DMS79 (cell line): ENCODE measurements around the gene CCDC63.

Source experiments
- DNase-seq: peaks from one replicate; lab custom pipeline; 2025; lab: John Stamatoyannopoulos, UW

The CCDC63 gene

DNA sequence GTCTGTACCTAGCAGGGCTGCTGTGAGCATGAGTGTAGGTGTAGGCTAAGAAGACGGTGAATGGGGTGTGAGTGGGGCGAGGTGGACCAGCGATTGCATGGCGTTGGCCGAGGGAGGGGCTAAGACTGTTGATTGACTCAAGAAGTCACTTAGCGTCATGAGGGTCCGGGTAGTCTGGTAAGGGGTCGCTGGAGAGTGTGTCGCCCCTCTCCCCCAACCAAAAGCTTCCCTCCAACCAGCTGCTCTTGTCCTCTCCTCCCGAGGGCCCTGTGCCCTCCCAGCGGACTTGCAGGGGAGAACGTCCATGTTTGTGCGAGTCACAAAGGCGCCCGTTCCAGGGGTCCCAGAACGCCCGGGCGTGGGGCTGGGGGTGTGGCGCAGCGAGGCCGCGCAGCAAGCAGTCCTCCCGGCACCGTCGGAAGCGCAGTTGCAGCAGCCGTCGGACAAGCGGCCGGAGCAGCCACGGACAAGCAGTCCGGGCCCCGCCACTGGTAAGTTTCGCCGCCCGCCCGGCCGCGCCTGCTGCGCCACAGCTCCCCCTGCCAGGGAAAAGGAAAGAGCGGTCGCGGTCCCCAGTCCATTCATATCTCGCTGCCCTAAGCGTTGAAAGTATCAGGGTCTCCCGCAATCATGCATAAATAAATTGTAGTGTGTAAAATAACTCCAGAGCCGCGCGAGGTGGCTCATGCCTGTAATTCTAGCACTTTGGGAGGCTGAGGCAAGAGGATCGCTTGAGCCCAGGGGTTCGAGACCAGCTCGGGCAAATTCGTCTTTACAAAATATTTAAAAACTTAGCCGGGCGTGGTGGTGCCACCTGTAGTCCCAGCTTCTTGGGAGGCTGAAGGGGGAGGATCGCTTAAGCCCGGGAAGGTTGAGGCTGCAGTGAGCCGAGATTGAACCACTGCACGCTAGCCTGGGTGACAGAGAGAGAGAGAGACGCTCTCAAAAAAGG, at the start of gene CCDC63:
TSS of gene CCDC63 (plus strand) at position 373 of the 952 bp plus-strand sequence. CDS start 5,968 bp downstream, outside the sequence.
- DNase-seq, result no peak

GRCh38 chr12:110798461-110798860, 48.3 kb upstream of the CCDC63 start:
- no peak for DNase-seq

DNA sequence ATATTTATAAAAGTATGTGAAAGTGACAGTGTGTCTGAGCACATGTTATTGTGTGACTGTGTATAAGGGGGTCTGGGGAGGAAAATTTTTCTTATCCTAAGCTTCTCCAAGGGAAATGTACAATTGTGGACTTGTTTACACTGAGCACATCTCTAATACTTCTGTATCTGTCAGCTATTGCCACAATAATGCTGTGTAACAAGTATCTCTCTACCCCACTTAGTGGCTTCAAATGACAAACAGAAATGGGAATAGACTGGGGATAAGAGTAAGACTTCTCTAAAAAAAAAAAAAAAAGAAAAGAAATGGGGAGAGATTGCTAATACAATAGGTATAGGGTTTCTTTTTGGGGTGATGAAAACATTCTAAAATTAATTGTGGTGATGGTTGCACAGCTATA, 44.3 kb upstream of the CCDC63 start:
- DNase-seq, result no peak

DNA sequence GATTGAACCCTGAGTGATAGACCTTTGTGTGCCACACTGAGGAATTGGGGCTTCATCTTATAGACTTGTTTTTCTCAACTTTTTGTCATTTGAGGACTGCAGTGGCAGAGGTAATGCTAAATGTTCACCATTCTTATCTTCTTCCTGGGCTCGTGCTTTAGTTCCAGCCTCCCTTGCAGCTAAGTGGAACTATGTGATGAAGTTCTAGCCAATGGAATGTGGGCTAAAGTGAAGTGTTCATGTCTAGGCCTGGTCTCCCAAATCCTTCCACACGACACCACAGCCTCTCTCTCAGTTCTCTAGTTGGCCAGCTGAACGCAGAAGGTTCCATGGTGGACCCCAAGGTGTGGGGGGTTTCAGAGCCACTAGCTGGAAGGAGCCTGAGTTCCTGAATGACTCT, 42.4 kb upstream of the CCDC63 start:
- no peak for DNase-seq

DNA sequence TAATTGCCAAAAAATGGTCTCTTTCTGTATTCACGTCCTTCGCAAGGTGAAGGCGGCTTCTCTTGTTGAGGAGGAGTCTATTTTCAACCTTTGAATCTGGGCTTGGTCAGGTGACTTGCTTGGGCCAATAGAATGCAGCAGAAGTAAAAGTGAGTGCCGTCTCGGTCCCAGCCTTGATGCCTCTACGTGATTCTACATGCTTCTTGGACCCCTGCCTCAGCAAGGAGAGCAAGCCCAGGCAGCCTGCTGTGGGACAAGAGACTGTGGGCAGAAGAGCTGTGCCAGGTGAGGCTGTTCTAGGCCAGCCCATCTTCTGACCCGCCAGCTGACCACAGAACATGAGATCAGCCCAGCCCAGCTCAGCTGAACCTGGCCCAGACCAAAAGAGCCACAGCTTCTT, 39.1 kb upstream of the CCDC63 start:
- DNase-seq, result no peak

GRCh38 chr12:110809149-110809548, 37.6 kb upstream of the CCDC63 start:
- DNase-seq, result no peak

DNA sequence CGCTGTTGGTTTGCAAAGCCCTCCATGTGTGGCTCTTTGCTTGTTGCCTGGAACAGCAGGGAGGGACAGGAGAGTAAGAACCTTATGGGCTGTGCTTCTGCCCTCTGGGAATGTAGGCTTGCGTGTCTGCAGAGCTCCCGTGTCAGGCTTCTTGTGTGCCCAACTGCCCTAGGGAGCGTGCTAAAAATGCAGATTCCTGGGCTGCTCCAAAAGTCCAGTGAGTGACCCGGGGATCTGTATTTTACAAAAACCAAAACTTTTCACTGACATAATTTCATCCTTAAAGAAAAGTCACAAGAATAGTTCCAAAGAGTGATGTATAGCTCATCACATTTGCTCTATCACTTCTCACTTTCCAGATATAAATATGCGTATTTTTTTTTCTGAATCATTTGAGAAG, 34.8 kb upstream of the CCDC63 start:
- no peak for DNase-seq

DNA sequence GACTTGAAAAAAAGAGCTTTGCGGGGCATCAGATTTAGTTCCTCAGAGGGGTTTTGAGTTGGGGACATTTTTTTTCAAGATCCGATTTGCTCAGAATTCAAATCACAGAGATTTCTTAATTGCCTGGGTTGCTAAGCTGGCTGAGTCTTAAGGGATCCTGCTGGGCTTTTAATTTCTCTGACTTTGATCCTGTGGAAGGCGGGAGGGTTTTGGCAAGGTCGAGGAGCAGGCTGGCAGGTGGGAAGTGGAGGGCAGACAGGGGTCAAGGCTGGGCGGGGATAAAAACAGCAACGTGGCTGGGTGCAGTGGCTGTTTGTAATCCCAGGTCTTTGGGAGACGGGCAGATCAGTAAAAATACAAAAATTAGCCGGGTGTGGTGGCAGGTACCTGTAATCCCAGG, 33.5 kb upstream of the CCDC63 start:
- DNase-seq, result no peak

DNA sequence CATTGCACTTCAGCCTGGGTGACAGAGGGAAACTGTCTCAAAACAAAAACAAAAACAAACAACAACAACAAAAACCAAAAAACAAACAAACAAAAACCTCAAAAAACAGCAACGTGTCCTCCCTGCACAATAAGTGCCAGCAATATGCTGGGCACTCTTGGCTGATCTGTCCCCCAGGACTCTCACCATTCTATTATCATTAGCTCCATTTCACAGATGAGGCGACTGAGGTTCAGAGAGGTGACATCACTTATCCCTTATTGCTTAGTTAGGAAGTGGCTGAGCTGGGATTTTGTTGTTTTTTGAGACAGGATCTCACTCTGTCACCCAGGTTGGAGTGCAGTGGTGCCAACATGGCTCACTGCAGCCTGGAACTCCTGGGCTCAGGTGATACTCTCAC, 33.0 kb upstream of the CCDC63 start:
- DNase-seq, result no peak

DNA sequence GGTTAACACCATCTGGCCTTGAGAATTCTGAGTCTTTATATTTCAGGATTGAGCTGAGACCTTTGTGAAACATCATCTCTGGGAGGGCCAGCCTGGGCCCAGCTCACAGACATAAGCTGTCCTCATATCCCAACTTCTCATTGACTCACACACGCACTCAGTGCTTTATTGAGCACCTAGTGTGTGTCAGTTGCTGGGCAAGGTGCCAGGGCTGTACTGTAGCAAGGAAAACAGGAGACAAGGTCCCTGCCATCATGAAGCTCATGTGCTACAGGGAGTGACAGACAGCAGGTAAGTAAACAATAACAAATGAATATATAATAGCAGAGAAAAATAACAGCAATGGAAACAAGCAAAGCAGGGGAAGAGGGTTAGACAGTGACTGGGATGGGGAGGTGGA, 30.5 kb upstream of the CCDC63 start:
- no peak for DNase-seq

- DNase-seq, result no peak
Observed at GRCh38 chr12:110816779-110817178, 30.0 kb upstream of the CCDC63 start.

GRCh38 chr12:110818511-110818910, 28.3 kb upstream of the CCDC63 start:
- DNase-seq, result no peak

DNA sequence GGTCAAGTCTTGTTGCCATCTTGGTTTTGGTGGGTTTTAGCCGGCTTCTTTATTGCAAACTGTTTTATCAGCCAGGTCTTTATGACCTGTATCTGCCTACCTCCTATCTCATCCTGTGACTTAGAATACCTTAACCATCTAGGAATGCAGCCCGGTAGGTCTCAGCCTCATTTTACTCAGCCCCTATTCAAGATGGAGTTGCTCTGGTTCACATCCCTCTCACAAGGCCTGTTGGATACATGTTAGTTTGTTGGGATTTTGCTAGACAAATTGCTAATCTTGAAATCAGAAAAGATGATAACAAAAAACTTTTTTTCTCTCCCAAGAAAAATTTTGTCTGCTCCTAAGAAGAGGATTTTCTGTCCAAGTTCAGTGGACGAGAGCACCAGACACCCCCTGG, 27.6 kb upstream of the CCDC63 start:
- DNase-seq, result no peak

DNA sequence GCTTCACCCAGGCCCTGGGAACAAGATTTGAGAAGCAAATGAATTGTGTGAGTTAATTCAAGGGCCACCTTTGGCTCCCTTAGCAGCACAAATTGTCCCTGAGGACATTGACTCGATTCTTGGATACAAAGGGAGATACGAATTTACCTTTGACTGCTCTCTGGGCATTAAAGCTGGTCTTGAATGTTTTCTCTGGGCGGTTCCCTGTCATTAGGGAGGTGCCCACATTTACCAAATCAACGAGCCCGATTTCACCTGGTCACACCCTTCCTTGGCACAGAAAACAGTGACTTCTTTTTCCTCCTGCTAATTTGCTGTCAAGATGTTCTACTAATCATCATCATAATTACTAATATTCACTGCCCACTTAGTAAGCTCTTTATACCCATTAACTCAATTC, 27.1 kb upstream of the CCDC63 start:
- no peak for DNase-seq

- no peak for DNase-seq
Observed at GRCh38 chr12:110821917-110822316, 24.9 kb upstream of the CCDC63 start.

- no peak for DNase-seq
Observed at GRCh38 chr12:110822821-110823415, 23.9 kb upstream of the CCDC63 start.

DNA sequence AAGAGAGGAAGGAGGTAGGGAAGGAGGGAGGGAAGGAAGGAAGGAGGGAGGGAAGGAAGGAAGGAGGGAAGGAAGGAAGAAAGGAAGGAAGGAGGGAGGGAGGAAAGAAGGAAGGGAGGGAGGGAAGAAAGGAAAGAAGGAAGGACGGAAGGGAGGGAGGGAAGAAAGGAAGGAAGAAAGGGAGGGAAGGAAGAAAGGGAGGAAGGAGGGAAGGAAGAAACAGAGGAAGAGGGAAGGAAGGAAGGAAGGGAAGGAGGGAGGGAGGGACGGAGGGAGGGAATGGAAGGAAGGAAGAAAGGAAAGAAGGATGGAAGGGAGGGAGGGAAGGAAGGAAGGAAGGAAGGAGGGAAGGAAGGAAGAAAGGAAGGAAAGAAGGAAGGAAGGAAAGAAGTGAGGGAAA, 22.4 kb upstream of the CCDC63 start:
- no peak for DNase-seq

DNA sequence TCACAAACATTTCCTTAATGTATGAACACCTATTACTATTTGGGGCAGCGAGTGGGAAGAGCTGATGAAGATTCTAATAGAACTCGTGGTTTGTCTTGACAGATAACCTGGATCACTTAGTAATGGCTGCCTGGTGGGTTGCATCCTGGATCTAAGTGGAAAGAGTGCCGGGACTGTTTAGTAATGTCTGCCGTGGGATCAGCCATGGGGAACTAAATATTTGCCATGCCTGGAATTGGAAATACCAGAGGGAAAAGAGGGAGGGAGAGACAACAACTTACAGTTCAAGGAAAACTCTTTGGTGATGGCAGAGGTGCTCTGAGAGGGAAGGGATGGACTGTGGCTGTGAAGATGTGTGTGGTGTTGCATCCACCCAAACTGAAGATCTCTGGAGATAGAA, 21.3 kb upstream of the CCDC63 start:
- no peak for DNase-seq

- DNase-seq, result peak; percentile 35
Observed at GRCh38 chr12:110826592-110827200, 20.1 kb upstream of the CCDC63 start.

- no peak for DNase-seq
Observed at GRCh38 chr12:110829308-110829707, 17.5 kb upstream of the CCDC63 start.

DNA sequence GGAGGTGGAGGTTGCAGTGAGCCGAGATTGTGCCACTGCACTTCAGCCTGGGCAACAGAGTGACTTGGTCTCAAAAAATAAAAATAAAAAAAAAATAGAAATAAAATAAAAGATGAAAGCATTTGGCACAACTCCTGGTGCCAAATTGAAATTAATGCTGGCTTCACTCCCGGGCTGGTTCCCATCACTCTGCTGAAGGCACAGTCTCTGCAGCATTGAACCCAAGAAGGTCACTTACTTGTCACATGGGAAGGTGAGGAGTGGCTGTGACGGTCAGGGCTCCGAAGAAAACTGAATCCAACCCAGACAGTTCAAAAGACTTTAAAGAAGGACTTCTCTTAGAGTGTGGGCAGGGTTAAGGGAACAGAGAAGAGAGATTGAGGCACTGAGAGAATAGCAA, 10.5 kb upstream of the CCDC63 start:
- DNase-seq, result no peak

DNA sequence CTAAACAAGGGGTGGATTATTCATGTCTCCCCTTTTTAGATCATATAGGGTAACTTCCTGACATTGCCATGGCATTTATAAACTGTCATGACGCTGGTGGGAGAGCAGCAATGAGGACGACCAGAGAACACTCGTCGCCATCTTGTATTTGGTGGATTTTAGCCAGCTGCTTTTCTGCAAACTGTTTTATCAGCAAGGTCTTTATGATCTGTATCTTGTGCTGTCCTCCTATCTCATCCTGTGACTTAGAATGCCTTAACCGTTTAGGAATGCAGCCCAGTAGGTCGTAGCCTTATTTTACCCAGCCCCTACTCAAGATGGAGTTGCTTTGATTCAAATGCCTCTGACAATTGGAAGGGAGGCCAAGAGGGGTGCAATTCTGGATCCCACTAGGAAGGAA, 5.8 kb upstream of the CCDC63 start:
- DNase-seq, result no peak

DNA sequence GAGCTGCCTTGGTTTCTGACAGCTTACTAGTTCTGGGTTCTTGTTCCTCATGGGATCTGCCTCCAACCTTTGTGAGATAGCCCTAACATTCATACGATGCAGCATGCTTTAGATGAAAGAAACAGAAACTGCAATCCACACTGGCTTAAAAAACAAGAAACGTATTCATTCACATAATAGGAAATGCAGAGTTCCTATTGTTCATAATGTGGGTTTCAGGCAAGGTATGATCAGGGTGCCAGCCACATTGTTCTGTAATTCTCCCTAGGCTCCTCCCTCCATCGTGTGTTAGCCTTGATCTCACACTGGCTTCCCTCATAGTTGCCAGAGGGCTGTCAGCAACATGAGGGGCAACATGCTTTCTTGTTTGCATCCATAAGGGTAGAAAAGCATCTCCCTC, 2.7 kb upstream of the CCDC63 start:
- DNase-seq, result no peak
